ENCODE measurements around the gene SPOCK2. TPM values are rescaled to one million over a fixed set of nuclear protein-coding genes. Genes with fewer than 3 reads are reported as not detected.

Gene SPOCK2
- total and polyA plus RNA-seq, 7 donors = 1.8 to 5.3 (median 3.3) TPM

GRCh38 chr10:72044417-72045041 lies 43.8 kb downstream of the SPOCK2 start:
- Histone ChIP-seq H3K9me3 (no peaks in the 10 kb centered on the region), H3K36me3 (ENCODE audit: insufficient read depth in 1 of 2, low read depth in 1 of 2) (no peaks in the 10 kb centered on the region), H3K27me3 (ENCODE audit: insufficient read depth in 3 of 3, low read length in 2 of 3) (no peaks in the 10 kb centered on the region), H3K27ac (no peak overlapping the region), H3K4me1 (no peaks in the 10 kb centered on the region), H3K4me3 (no peak overlapping the region)
- peak; percentile 65 for TF ChIP-seq CTCF (IDR thresholded peaks at IDR 0.05)
- ATAC-seq (peak; percentile 87 to 91 (median 88)), DNase-seq (peak; percentile 50 to 79)
- intact Hi-C loops (cut with DNase I) = loop anchor here (1.0 to 5.0 kb wide), 3 partner anchors 72 to 147 kb away; no protein-coding TSS in a partner anchor
- WGBS, 3 donors = 27 to 41% (median 27%) methylated on average over 15 to 17 of the region's 17 CpGs

- ATAC-seq = no peak
- TF ChIP-seq CTCF (IDR thresholded peaks at IDR 0.05) = no peak
- no peaks in the 10 kb centered on the region for H3K27me3 ChIP-seq (ENCODE audit: insufficient read depth in 3 of 3, low read length in 2 of 3)
- no peak overlapping the region for H3K27ac ChIP-seq
- 89 to 95% (median 89%) methylated on average over 10 of the region's 10 CpGs for WGBS, 3 donors
- intact Hi-C loops (cut with DNase I) = no loop called here
- H3K9me3 ChIP-seq = no peaks in the 10 kb centered on the region
- DNase-seq = no peak
- H3K36me3 ChIP-seq (ENCODE audit: insufficient read depth in 1 of 2, low read depth in 1 of 2) = no peaks in the 10 kb centered on the region
- H3K4me1 ChIP-seq = no peaks in the 10 kb centered on the region
- H3K4me3 ChIP-seq = no peak overlapping the region
Observed at GRCh38 chr10:72043016-72043834, 45.1 kb downstream of the SPOCK2 start.

GRCh38 chr10:72041491-72041890 lies 46.9 kb downstream of the SPOCK2 start:
- Histone ChIP-seq H3K27me3 (ENCODE audit: insufficient read depth in 3 of 3, low read length in 2 of 3) (no peaks in the 10 kb centered on the region), H3K36me3 (ENCODE audit: insufficient read depth in 1 of 2, low read depth in 1 of 2) (no peaks in the 10 kb centered on the region), H3K9me3 (no peaks in the 10 kb centered on the region), H3K4me1 (no peaks in the 10 kb centered on the region), H3K4me3 (no peak overlapping the region), H3K27ac (no peak overlapping the region)
- intact Hi-C loops (cut with DNase I) = no loop called here
- no peak for DNase-seq
- TF ChIP-seq CTCF (IDR thresholded peaks at IDR 0.05) = no peak
- 88 to 93% (median 90%) methylated on average over 6 of the region's 6 CpGs for WGBS, 3 donors
- ATAC-seq = no peak

- Histone ChIP-seq H3K9me3 (no peaks in the 10 kb centered on the region), H3K27me3 (ENCODE audit: insufficient read depth in 3 of 3, low read length in 2 of 3) (no peaks in the 10 kb centered on the region), H3K4me1 (peaks cover under 1% of the 10 kb centered on the region), H3K36me3 (ENCODE audit: insufficient read depth in 1 of 2, low read depth in 1 of 2) (no peaks in the 10 kb centered on the region), H3K27ac (no peak overlapping the region), H3K4me3 (no peak overlapping the region)
- no peak for TF ChIP-seq CTCF (IDR thresholded peaks at IDR 0.05)
- 79 to 82% (median 79%) methylated on average over 9 of the region's 9 CpGs for WGBS, 3 donors
- DNase-seq (no peak), ATAC-seq (no peak)
- intact Hi-C loops (cut with DNase I) = no loop called here
Observed at GRCh38 chr10:72039377-72039776, 49.0 kb downstream of the SPOCK2 start.
